ENCODE data around the gene SIGLEC1.

The SIGLEC1 gene

GRCh38 chr20:3677733-3678132 is 34.7 kb downstream of the SIGLEC1 start:
- DNase-seq = no peak

- DNase-seq = no peak
Measured at GRCh38 chr20:3674995-3675900, 37.2 kb downstream of the SIGLEC1 start.

- no peak for DNase-seq
Measured at GRCh38 chr20:3674447-3674846, 38.0 kb downstream of the SIGLEC1 start.

GRCh38 chr20:3673221-3674070 is 39.0 kb downstream of the SIGLEC1 start:
- no peak for DNase-seq

- DNase-seq = no peak
Measured at GRCh38 chr20:3672547-3673171, 39.7 kb downstream of the SIGLEC1 start.

- no peak for DNase-seq
Measured at GRCh38 chr20:3671986-3672546, 40.3 kb downstream of the SIGLEC1 start.

GRCh38 chr20:3670945-3671344 is 41.5 kb downstream of the SIGLEC1 start:
- no peak for DNase-seq

GRCh38 chr20:3670511-3670910 is 41.9 kb downstream of the SIGLEC1 start:
- no peak for DNase-seq

- DNase-seq = no peak
Measured at GRCh38 chr20:3669710-3670367, 42.6 kb downstream of the SIGLEC1 start.

GRCh38 chr20:3667434-3668037 is 44.9 kb downstream of the SIGLEC1 start:
- DNase-seq = no peak

GRCh38 chr20:3663858-3664257 is 48.5 kb downstream of the SIGLEC1 start:
- DNase-seq = no peak

GRCh38 chr20:3663031-3663701 is 49.2 kb downstream of the SIGLEC1 start, which contains the start of gene GFRA4:
Gene GFRA4, minus strand, starts transcription at chr20:3663399. Its CDS starts 0 bp downstream, at chr20:3663399.
- no peak for DNase-seq

Data from effector CD4-positive, alpha-beta T cell (primary cell).